Heart right ventricle (tissue), 16 donors: ENCODE data around the gene CERS6. TPM values are rescaled to one million over a fixed set of nuclear protein-coding genes. Genes with fewer than 3 reads are reported as not detected.

Source experiments
- ATAC-seq, 8 donors: fragments of 200-7000 bp; cut with Tn5 transposase; one replicate each; pipeline ENCODE4 v1.9.1; 2020; ENCODE audit warnings: mild to moderate bottlenecking in 8 of 8, moderate library complexity in 8 of 8, moderate number of reproducible peaks in 1 of 8
- DNase-seq, 2 donors: peaks; one replicate each; pipeline ENCODE4 v3.0.0-alpha.2; 2020
- H3K27ac ChIP-seq, 10 donors: fragments of 200-600 bp; sonication (generic) in 2 of 10; one replicate each; pipeline versions ENCODE4 v1.5.0 to v1.8.0; 2020 to 2022; ENCODE audit warnings: mild to moderate bottlenecking in 3 of 10
- H3K27me3 ChIP-seq, 7 donors: fragments of 200-600 bp; one replicate each; pipeline ENCODE4 v1.8.0; 2021 to 2022; ENCODE audit warnings: mild to moderate bottlenecking in 2 of 7
- H3K36me3 ChIP-seq, 9 donors: fragments of 200-600 bp; sonication (generic) in 1 of 9; one replicate each; pipeline versions ENCODE4 v1.5.0 to v1.8.0; 2020 to 2022; ENCODE audit warnings: mild to moderate bottlenecking in 2 of 9
- H3K4me1 ChIP-seq, 9 donors: fragments of 200-600 bp; sonication (generic) in 1 of 9; one replicate each; pipeline versions ENCODE4 v1.5.0 to v1.8.0; 2020 to 2022; ENCODE audit warnings: mild to moderate bottlenecking in 4 of 9
- H3K4me3 ChIP-seq, 10 donors: fragments of 200-600 bp; sonication (generic) in 2 of 10; one replicate each; pipeline versions ENCODE4 v1.5.0 to v1.8.0; 2020 to 2022; ENCODE audit warnings: mild to moderate bottlenecking in 7 of 10, moderate library complexity in 2 of 10
- H3K9me3 ChIP-seq, 11 donors: fragments of 200-600 bp in 10 of 11; sonication (generic) in 2 of 11; one replicate each; pipeline versions ENCODE4 v1.5.0 to v1.8.0; 2013 to 2022; ENCODE audit warnings: mild to moderate bottlenecking in 2 of 11, control low read depth in 1 of 11, moderate library complexity in 1 of 11
- CTCF ChIP-seq, 9 donors: fragments of 200-600 bp; sonication (generic) in 2 of 9; IDR thresholded peaks; one replicate each; pipeline versions ENCODE4 v1.5.0 to v1.8.0; 2021 to 2022; ENCODE audit warnings: antibody characterized with exemption in 9 of 9, mild to moderate bottlenecking in 5 of 9, moderate library complexity in 1 of 9
- WGBS, 2 donors: extraction: QIAGEN DNeasy Blood & Tissue Kit; methylation state at CpG; one replicate each; pipeline ENCODE4 v1.1.7; 2013; ENCODE audit warnings: inconsistent platforms in 1 of 2; 5-methylcytosine and 5-hydroxymethylcytosine counted together
- intact Hi-C, 10 donors: fragments of 100-400 bp; cut with DNase I; formaldehyde crosslinking; loops; one replicate each; pipeline versions ENCODE4 v1.11.1 to v1.14.2; 2022
- polyA plus RNA-seq, 2 donors: library from polyadenylated mRNA; stranded (reverse); fragments of 200-250 nt; gene quantifications; one replicate each; pipeline ENCODE4 v1.2.3, GENCODE V29; 2013
- total RNA-seq, 10 donors: library from RNA; stranded (reverse); fragmentation: NEBNext Ultra II Directional in 3 of 10; extraction: Animal tissue kit (Norgen Biotek cat#: 25700) in 3 of 10; gene quantifications; one replicate each; pipeline versions ENCODE4 v1.2.1 to v1.2.4, GENCODE V29; 2021 to 2023
- donor health status: Arrhythmogenic right ventricular cardiomyopathy.
- donor health status: ischemic (EF 13 %, LVEDD 7.1; RV severe dilation, severe dysfunction).
- donor health status: healthy with polysubstance abuse.
- donor health status: DM: no; HTN: yes; CAD: no.
- donor health status: DM: no; HTN: no; CAD: no.
- donor health status: ischemic (EF 25% LVEDD 6.9; RV normal size, moderate dysfunction).
- donor health status: ischemic (EF 25% LVEDD 5.7; RV mildly dilated, moderate dysfunction).
- donor health status: healthy.
- donor health status: DM: yes; HTN: yes; CAD: no.
- donor health status: Ischemic cardiomyopathy.
- donor health status: ischemic (EF 35%, LVEDD 5.7; RV mildly dilated, moderate dysfunction).
- donor health status: nonischemic (EF 11% LVEDD 7.7; RV severe dilation, severe dysfunction).
- donor health status: DM: yes; HTN: yes; CAD: no.
- donor health status: PGD.
- donor health status: ischemic (EF 29% LVEDD 5.4; RV normal size, mild dysfunction).
- donor health status: nonischemic (EF 23%, LVEDD 6.1; RV moderate dilation, normal function).

The CERS6 gene
- total and polyA plus RNA-seq, 12 donors, result 20.5 to 76.3 (median 56.1) TPM

GRCh38 chr2:168538534-168538933, 82.5 kb downstream of the CERS6 start:
- Histone ChIP-seq H3K4me1 (peaks cover 0 to 39% (median 5%) of the 10 kb centered on the region in 9 donors), H3K36me3 (peaks cover 0 to 7% (median 0%) of the 10 kb centered on the region in 9 donors), H3K27me3 (no peaks in the 10 kb centered on the region), H3K9me3 (peaks cover 0 to 22% (median 10%) of the 10 kb centered on the region in 11 donors), H3K4me3 (no peak overlapping the region), H3K27ac (no peak overlapping the region)
- DNase-seq (no peak), ATAC-seq (peak in 1 of 8 donors; percentile 35)
- intact Hi-C loops, result loop anchor here in 1 of 10 donors (10.0 kb wide), 1 partner anchor 96 kb away; no protein-coding TSS in a partner anchor
- no peak for TF ChIP-seq CTCF (IDR thresholded peaks at IDR 0.05)
- 88 to 93% methylated on average over 2 of the region's 2 CpGs for WGBS, 2 donors

GRCh38 chr2:168539945-168540344, 83.9 kb downstream of the CERS6 start:
- DNase-seq (no peak), ATAC-seq (no peak)
- TF ChIP-seq CTCF (IDR thresholded peaks at IDR 0.05), result no peak
- peaks cover 0 to 34% (median 5%) of the 10 kb centered on the region in 9 donors for H3K4me1 ChIP-seq
- no peak overlapping the region for H3K4me3 ChIP-seq
- no peaks in the 10 kb centered on the region for H3K27me3 ChIP-seq
- H3K36me3 ChIP-seq, result peaks cover 0 to 7% (median 0%) of the 10 kb centered on the region in 9 donors
- intact Hi-C loops, result loop anchor here in 1 of 10 donors (10.0 kb wide), 1 partner anchor 95 kb away; no protein-coding TSS in a partner anchor
- peaks cover 0 to 22% (median 10%) of the 10 kb centered on the region in 11 donors for H3K9me3 ChIP-seq
- 100% methylated on average over 1 of the region's 1 CpG for WGBS, 2 donors
- H3K27ac ChIP-seq, result no peak overlapping the region

GRCh38 chr2:168541858-168542257, 85.8 kb downstream of the CERS6 start:
- Histone ChIP-seq H3K4me3 (no peak overlapping the region), H3K36me3 (peaks cover 0 to 7% (median 0%) of the 10 kb centered on the region in 9 donors), H3K9me3 (peaks cover 0 to 22% (median 10%) of the 10 kb centered on the region in 11 donors), H3K27ac (peak overlapping the region in 1 of 10 donors; percentile 25), H3K4me1 (peaks cover 0 to 44% (median 5%) of the 10 kb centered on the region in 9 donors), H3K27me3 (no peaks in the 10 kb centered on the region)
- ATAC-seq, result no peak
- intact Hi-C loops, result no loop called here
- no peak for DNase-seq
- no peak for TF ChIP-seq CTCF (IDR thresholded peaks at IDR 0.05)
- 38 to 43% methylated on average over 1 of the region's 1 CpG for WGBS, 2 donors

GRCh38 chr2:168543037-168543436, 87.0 kb downstream of the CERS6 start:
- TF ChIP-seq CTCF (IDR thresholded peaks at IDR 0.05), result no peak

More at GRCh38 chr2:168543037-168543436, 87.0 kb downstream of the CERS6 start:
- intact Hi-C loops, result no loop called here
- ATAC-seq, result no peak
- peaks cover 0 to 40% (median 5%) of the 10 kb centered on the region in 9 donors for H3K4me1 ChIP-seq
- H3K9me3 ChIP-seq, result peaks cover 0 to 22% (median 10%) of the 10 kb centered on the region in 11 donors
- DNase-seq, result no peak
- peaks cover 0 to 7% (median 0%) of the 10 kb centered on the region in 9 donors for H3K36me3 ChIP-seq
- 91 to 98% methylated on average over 4 of the region's 4 CpGs for WGBS, 2 donors
- no peak overlapping the region for H3K4me3 ChIP-seq
- H3K27ac ChIP-seq, result peak overlapping the region in 1 of 10 donors; percentile 7
- no peaks in the 10 kb centered on the region for H3K27me3 ChIP-seq
